Caco-2 (cell line): ENCODE results near the gene TEAD3. TPM values are rescaled to one million over a fixed set of nuclear protein-coding genes. Genes with fewer than 3 reads are reported as not detected.

Experiments used
- BruUV-seq: library from RNA; stranded (reverse); fragments of 400-500 nt; replicated peaks from 2 replicates; lab custom pipeline; 2021; lab: Mats Ljungman, UMichigan
- CTCF ChIA-PET: fragments of 300-600 bp; sonication (Branson Sonifier 250); formaldehyde crosslinking; loops from one replicate; lab custom pipeline; 2022; ENCODE audit warnings: antibody characterized with exemption; lab: Charles Lee
- POLR2A ChIA-PET: fragments of 300-600 bp; sonication (Branson Sonifier 250); formaldehyde crosslinking; loops from one replicate; lab custom pipeline; 2022; ENCODE audit warnings: antibody characterized with exemption; lab: Charles Lee
- DNase-seq, 2 experiments: peaks; one replicate each; pipeline versions ENCODE4 v3.0.0 to v3.0.0-alpha.2; 2020 to 2022
- H3K27me3 ChIP-seq: replicated peaks from 2 replicates; pipeline ENCODE4 v1.6.0; 2011; ENCODE audit warnings: low read length; ENCODE audit not compliant: control insufficient read depth, insufficient read depth
- H3K36me3 ChIP-seq: 2 replicates; pipeline ENCODE4 v1.5.1; 2011; ENCODE audit warnings: low read length; ENCODE audit not compliant: control insufficient read depth, insufficient read depth
- H3K4me1 ChIP-seq: fragments of 250-450 bp; sonication (Bioruptor Pico); 2 replicates; pipeline ENCODE4 v1.5.1; 2020; ENCODE audit warnings: mild to moderate bottlenecking
- H3K4me3 ChIP-seq: 2 replicates; pipeline ENCODE4 v1.5.1; 2011; ENCODE audit warnings: low read depth, mild to moderate bottlenecking, control low read depth, low read length
- H3K9me3 ChIP-seq: fragments of 250-450 bp; sonication (Bioruptor Pico); 2 replicates; pipeline ENCODE4 v1.5.1; 2020; ENCODE audit warnings: mild to moderate bottlenecking, moderate library complexity
- H3K27ac Mint-ChIP-seq: one replicate; pipeline ENCODE4 v1.8.0; 2022; ENCODE audit warnings: mixed read lengths; ENCODE audit not compliant: unreplicated experiment
- H3K27me3 Mint-ChIP-seq: one replicate; pipeline ENCODE4 v1.8.0; 2022; ENCODE audit warnings: mixed read lengths; ENCODE audit not compliant: insufficient read depth, unreplicated experiment
- H3K36me3 Mint-ChIP-seq: one replicate; pipeline ENCODE4 v1.8.0; 2022; ENCODE audit warnings: mild to moderate bottlenecking, mixed read lengths; ENCODE audit not compliant: insufficient read depth, unreplicated experiment
- H3K4me1 Mint-ChIP-seq: one replicate; pipeline ENCODE4 v1.8.0; 2022; ENCODE audit warnings: low read depth, mixed read lengths; ENCODE audit not compliant: unreplicated experiment
- H3K4me3 Mint-ChIP-seq: one replicate; pipeline ENCODE4 v1.8.0; 2022; ENCODE audit warnings: mild to moderate bottlenecking, moderate library complexity, mixed read lengths; ENCODE audit not compliant: unreplicated experiment
- H3K9me3 Mint-ChIP-seq: one replicate; pipeline ENCODE4 v1.8.0; 2022; ENCODE audit warnings: mixed read lengths; ENCODE audit not compliant: unreplicated experiment
- intact Hi-C: fragments of 100-400 bp; cut with micrococcal nuclease; formaldehyde crosslinking; loops from one replicate; pipeline ENCODE4 v1.10.0; 2022; ENCODE audit not compliant: unreplicated experiment
- total RNA-seq: library from RNA; stranded (reverse); gene quantifications from 2 replicates; pipeline ENCODE4 v1.2.3, GENCODE V29; 2022
- TF ChIP-seq, protein P1 (sequence below), 2 experiments: fragments of 200-600 bp in 1 of 2; IDR thresholded peaks; 1 replicate in 1 of 2; 2 replicates in 1 of 2; pipeline versions ENCODE4 v1.5.1 to v1.8.0; 2011 to 2022; ENCODE audit warnings: antibody characterized with exemption in 1 of 2, control low read depth in 1 of 2, inconsistent platforms in 1 of 2, low read depth in 1 of 2, low read length in 1 of 2, mild to moderate bottlenecking in 1 of 2, moderate library complexity in 1 of 2; ENCODE audit not compliant: insufficient read depth in 1 of 2, severe bottlenecking in 1 of 2, unreplicated experiment in 1 of 2

The TEAD3 gene
- total RNA-seq, 1 experiment from 2014 or later: 57.2 TPM

DNA sequence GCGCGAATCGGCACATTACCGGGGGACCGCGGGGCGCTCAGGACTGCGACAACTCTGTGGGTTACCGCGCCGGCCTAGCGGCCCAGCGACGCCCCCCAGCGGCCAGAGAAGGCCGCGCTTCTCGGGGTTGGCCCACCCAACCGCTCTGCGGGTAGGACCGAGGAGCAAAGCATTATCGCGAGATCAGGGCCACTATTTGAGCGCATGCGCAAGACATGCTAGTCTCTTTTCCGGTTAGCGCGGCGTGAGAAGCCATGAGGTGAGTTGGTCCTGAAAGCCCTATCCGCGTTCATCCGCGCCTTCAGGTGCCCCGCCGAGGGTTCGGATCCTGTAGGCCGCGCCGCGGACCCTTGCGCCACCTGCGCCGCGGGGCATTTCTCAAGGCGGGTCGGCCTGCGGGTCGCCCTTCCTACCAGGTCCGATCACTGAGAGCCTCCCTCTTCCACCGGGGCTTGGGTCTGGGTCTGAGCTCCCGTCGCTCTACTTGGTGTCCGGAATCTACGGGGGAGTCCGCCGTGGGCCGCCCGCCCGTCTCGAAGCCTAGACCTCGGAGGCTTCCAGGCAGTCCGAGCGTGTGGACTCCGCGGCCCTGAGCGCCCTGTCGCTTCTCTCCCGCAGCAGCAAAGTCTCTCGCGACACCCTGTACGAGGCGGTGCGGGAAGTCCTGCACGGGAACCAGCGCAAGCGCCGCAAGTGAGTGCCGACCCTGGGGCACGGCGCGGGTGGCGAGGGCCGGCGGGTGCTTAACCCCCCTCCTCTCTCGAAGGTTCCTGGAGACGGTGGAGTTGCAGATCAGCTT lies 28.5 kb downstream of the TEAD3 start, which contains the start of gene RPL10A:
RPL10A (plus strand) TSS at position 221 of the 799 bp plus-strand sequence; CDS start at position 255, 34 bp downstream.
- BruUV-seq: no TSS peak
- Mint-ChIP-seq H3K27ac (peak within 1 kb of the TSS; percentile 88), H3K27me3 (no peaks in the 10 kb centered on the region)

DNA sequence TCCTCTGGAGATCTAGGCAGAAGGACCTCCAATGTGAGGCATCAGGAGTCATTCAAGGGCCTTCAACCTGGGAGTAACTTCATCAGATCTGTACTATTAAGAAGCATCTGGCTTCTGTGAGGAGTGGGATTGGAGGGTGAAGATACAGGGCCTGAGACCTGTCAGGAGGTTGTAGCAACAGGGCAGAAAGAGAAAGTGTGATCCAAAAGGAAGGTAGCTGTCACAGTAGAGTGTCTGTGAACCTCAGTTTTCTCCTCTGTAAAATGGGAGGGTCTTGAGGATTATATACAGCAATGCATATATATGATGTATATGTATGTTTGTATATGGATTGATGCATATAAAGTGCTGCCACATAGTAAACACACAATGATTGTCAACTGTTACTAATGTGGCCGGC lies 31.2 kb downstream of the TEAD3 start:
- no peaks in the 10 kb centered on the region for H3K9me3 Mint-ChIP-seq
- H3K36me3 ChIP-seq: peaks cover 5% of the 10 kb centered on the region; the same call in 1 of the 2 replicates
- intact Hi-C loops: no loop called here
- no peaks in the 10 kb centered on the region for H3K9me3 ChIP-seq
- DNase-seq: no peak
- no peak overlapping the region for H3K4me3 Mint-ChIP-seq
- POLR2A ChIA-PET: no interaction called here
- H3K4me1 ChIP-seq: peaks cover 15% of the 10 kb centered on the region
- no peaks in the 10 kb centered on the region for H3K27me3 Mint-ChIP-seq
- no peaks in the 10 kb centered on the region for H3K27me3 ChIP-seq
- no peak overlapping the region for H3K4me3 ChIP-seq
- CTCF ChIA-PET: interaction anchor here (0.6 to 1.4 kb wide), 2 partner anchors 108 to 123 kb away, joined by 4 read pairs; partner anchors contain the start of gene PPARD
- no peak overlapping the region for H3K27ac Mint-ChIP-seq
- peaks cover 65% of the 10 kb centered on the region for H3K36me3 Mint-ChIP-seq
- H3K4me1 Mint-ChIP-seq: peaks cover 17% of the 10 kb centered on the region
- no TSS peak for BruUV-seq
- TF ChIP-seq, protein P1, sequence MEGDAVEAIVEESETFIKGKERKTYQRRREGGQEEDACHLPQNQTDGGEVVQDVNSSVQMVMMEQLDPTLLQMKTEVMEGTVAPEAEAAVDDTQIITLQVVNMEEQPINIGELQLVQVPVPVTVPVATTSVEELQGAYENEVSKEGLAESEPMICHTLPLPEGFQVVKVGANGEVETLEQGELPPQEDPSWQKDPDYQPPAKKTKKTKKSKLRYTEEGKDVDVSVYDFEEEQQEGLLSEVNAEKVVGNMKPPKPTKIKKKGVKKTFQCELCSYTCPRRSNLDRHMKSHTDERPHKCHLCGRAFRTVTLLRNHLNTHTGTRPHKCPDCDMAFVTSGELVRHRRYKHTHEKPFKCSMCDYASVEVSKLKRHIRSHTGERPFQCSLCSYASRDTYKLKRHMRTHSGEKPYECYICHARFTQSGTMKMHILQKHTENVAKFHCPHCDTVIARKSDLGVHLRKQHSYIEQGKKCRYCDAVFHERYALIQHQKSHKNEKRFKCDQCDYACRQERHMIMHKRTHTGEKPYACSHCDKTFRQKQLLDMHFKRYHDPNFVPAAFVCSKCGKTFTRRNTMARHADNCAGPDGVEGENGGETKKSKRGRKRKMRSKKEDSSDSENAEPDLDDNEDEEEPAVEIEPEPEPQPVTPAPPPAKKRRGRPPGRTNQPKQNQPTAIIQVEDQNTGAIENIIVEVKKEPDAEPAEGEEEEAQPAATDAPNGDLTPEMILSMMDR (IDR thresholded peaks at IDR 0.05; ENCODE audit: insufficient read depth in 1 of 2, low read depth in 1 of 2, low read length in 1 of 2, severe bottlenecking in 1 of 2, unreplicated experiment in 1 of 2): no peak

More for the DNA sequence above, 28.5 kb downstream of the TEAD3 start, which contains the start of gene RPL10A:
- no peaks in the 10 kb centered on the region for H3K9me3 Mint-ChIP-seq
- peak within 1 kb of the TSS; percentile 86 for H3K4me3 Mint-ChIP-seq
- peaks cover 8% of the 10 kb centered on the region; the same call in 1 of the 2 replicates for H3K36me3 ChIP-seq
- peaks cover 79% of the 10 kb centered on the region for H3K36me3 Mint-ChIP-seq
- TF ChIP-seq, protein P1 (IDR thresholded peaks at IDR 0.05; ENCODE audit: insufficient read depth in 1 of 2, low read depth in 1 of 2, low read length in 1 of 2, severe bottlenecking in 1 of 2, unreplicated experiment in 1 of 2): peak; percentile 94 to 96
- peaks cover 30% of the 10 kb centered on the region for H3K4me1 ChIP-seq
- no peaks in the 10 kb centered on the region for H3K27me3 ChIP-seq
- peaks cover 20% of the 10 kb centered on the region for H3K4me1 Mint-ChIP-seq
- H3K4me3 ChIP-seq: peak within 1 kb of the TSS; percentile 86
- H3K9me3 ChIP-seq: no peaks in the 10 kb centered on the region
- ChIA-PET POLR2A (interaction anchor here (0.5 to 1.4 kb wide), 5 partner anchors 11 to 296 kb away, joined by 3 to 6 read pairs (median 4); partner anchors contain the start of genes DEF6 and PPARD), CTCF (interaction anchor here (0.9 to 1.7 kb wide), 5 partner anchors 16 to 171 kb away, joined by 3 to 4 read pairs (median 4); partner anchors contain the start of genes DEF6, FANCE, PPARD and TEAD3)
- intact Hi-C loops: loop anchor here (1.0 kb wide), 3 partner anchors 16 to 174 kb away; partner anchors contain the start of genes FANCE and PPARD
- DNase-seq: peak; percentile 94 to 95

DNA sequence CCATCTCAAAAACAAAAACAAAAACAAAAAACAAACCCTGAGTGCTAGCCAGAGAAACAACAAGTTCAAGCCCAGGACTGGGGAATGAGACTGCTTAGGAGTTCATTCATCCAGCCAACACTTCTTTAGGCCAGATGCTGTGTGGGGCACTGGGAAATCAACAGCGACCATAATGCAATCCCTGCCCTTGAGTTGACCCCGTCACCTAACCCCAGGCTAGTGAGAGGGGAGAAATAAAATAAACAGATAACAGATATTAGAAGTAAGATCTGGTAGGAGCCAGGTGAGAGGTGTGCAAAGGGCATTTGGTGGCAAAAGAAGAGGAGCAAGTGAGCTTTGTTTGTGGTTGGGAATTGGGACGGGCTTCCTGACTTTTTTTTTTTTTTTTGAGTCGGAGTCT lies 33.6 kb downstream of the TEAD3 start:
- Histone ChIP-seq H3K27me3 (no peaks in the 10 kb centered on the region), H3K36me3 (no peaks in the 10 kb centered on the region), H3K9me3 (no peaks in the 10 kb centered on the region), H3K4me1 (peaks cover 6% of the 10 kb centered on the region; the same call in 1 of the 2 replicates), H3K4me3 (no peak overlapping the region)
- Mint-ChIP-seq H3K27ac (no peak overlapping the region), H3K9me3 (no peaks in the 10 kb centered on the region), H3K36me3 (peaks cover 47% of the 10 kb centered on the region), H3K27me3 (no peaks in the 10 kb centered on the region), H3K4me3 (no peak overlapping the region), H3K4me1 (peaks cover 7% of the 10 kb centered on the region)
- intact Hi-C loops: no loop called here
- DNase-seq: no peak
- no TSS peak for BruUV-seq
- TF ChIP-seq, protein P1 (IDR thresholded peaks at IDR 0.05; ENCODE audit: insufficient read depth in 1 of 2, low read depth in 1 of 2, low read length in 1 of 2, severe bottlenecking in 1 of 2, unreplicated experiment in 1 of 2): no peak
- CTCF ChIA-PET: interaction anchor here (0.7 kb wide), 1 partner anchor 121 kb away, joined by 4 read pairs; the partner anchor contains the start of gene PPARD
- POLR2A ChIA-PET: no interaction called here
